HG02885 (cell line): ENCODE measurements around the gene CD3D.

Source experiments
- ATAC-seq: cut with Tn5 transposase; IDR thresholded peaks from one replicate; pipeline ENCODE4 v1.9.1; 2021; ENCODE audit warnings: mild to moderate bottlenecking; ENCODE audit not compliant: unreplicated experiment, poor library complexity

CD3D gene

GRCh38 chr11:118304568-118305248 is 37.8 kb downstream of the CD3D start, which contains the start of gene CD3E:
TSS of gene CD3E (plus strand) at chr11:118304730. CDS start at chr11:118304953, 223 bp downstream.
- ATAC-seq, result no peak

GRCh38 chr11:118304227-118304567 is 38.3 kb downstream of the CD3D start:
- no peak for ATAC-seq

- no peak for ATAC-seq
Measured at GRCh38 chr11:118301600-118302195, 40.8 kb downstream of the CD3D start.

- no peak for ATAC-seq
Measured at GRCh38 chr11:118295815-118296454, 46.6 kb downstream of the CD3D start.

- ATAC-seq, result no peak
Measured at GRCh38 chr11:118295199-118295598, 47.3 kb downstream of the CD3D start.

GRCh38 chr11:118294053-118294452 is 48.5 kb downstream of the CD3D start:
- ATAC-seq, result no peak

- no peak for ATAC-seq
Measured at GRCh38 chr11:118291477-118292135, 50.9 kb downstream of the CD3D start.

- no peak for ATAC-seq
Measured at GRCh38 chr11:118290923-118291322, 51.6 kb downstream of the CD3D start.

- no peak for ATAC-seq
Measured at GRCh38 chr11:118289401-118289800, 53.1 kb downstream of the CD3D start.
